Osteocyte (in vitro differentiated cells): ENCODE measurements around the gene KAT7. TPM values are rescaled to one million over a fixed set of nuclear protein-coding genes. Genes with fewer than 3 reads are reported as not detected.
"Not testable (repeated sequence)": the region's sequence is repeated elsewhere in the genome, so short reads cannot be mapped to it uniquely, and the experiment has no call there.

Experiments used
- DNase-seq: peaks from one replicate; pipeline ENCODE4 v3.0.0; 2021; ENCODE audit warnings: mixed read lengths; ENCODE audit not compliant: unreplicated experiment; ENCODE audit errors: extremely low spot score
- H3K27ac Mint-ChIP-seq: one replicate; pipeline ENCODE4 v1.8.0; 2021; ENCODE audit warnings: mild to moderate bottlenecking, mixed read lengths; ENCODE audit not compliant: unreplicated experiment
- H3K27me3 Mint-ChIP-seq: one replicate; pipeline ENCODE4 v1.8.0; 2021; ENCODE audit warnings: mixed read lengths; ENCODE audit not compliant: unreplicated experiment
- H3K36me3 Mint-ChIP-seq: one replicate; pipeline ENCODE4 v1.8.0; 2021; ENCODE audit warnings: mixed read lengths; ENCODE audit not compliant: unreplicated experiment
- H3K4me1 Mint-ChIP-seq: one replicate; pipeline ENCODE4 v1.8.0; 2021; ENCODE audit warnings: mixed read lengths; ENCODE audit not compliant: unreplicated experiment
- H3K4me3 Mint-ChIP-seq: one replicate; pipeline ENCODE4 v1.8.0; 2021; ENCODE audit warnings: mild to moderate bottlenecking, moderate library complexity, mixed read lengths; ENCODE audit not compliant: unreplicated experiment
- H3K9me3 Mint-ChIP-seq: one replicate; pipeline ENCODE4 v1.8.0; 2021; ENCODE audit warnings: mixed read lengths; ENCODE audit not compliant: unreplicated experiment
- total RNA-seq: library from RNA; stranded (reverse); gene quantifications from 2 replicates; pipeline ENCODE4 v1.2.1, GENCODE V29; 2021
- TF ChIP-seq, protein P1 (sequence below): fragments of 200-600 bp; sonication (generic); IDR thresholded peaks from 2 replicates; pipeline ENCODE4 v1.5.0; 2021; ENCODE audit warnings: antibody characterized with exemption, mild to moderate bottlenecking, moderate library complexity

KAT7 gene
- total RNA-seq, 1 donor from 2014 or later, result 50.5 TPM

DNA sequence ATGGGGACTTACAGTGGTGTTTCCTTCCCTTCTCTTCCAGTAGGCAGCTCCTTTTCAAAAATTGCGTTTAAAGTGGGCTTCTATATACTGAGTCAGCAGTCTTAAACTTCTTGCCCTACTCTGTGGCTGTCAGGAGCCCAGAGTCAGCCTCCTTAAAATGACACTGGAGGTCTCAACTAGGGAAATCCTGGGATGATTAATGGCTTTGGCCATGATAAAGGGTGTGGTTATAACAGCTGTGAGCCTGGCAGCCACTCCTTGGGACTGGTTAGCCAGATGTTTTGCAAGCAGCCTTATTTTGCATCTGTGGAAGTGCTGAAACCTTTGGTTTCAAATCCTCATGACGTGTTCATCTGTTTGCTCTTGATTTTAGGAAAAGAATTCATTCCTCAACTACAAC is 34.3 kb downstream of the KAT7 start:
- TF ChIP-seq, protein P1, sequence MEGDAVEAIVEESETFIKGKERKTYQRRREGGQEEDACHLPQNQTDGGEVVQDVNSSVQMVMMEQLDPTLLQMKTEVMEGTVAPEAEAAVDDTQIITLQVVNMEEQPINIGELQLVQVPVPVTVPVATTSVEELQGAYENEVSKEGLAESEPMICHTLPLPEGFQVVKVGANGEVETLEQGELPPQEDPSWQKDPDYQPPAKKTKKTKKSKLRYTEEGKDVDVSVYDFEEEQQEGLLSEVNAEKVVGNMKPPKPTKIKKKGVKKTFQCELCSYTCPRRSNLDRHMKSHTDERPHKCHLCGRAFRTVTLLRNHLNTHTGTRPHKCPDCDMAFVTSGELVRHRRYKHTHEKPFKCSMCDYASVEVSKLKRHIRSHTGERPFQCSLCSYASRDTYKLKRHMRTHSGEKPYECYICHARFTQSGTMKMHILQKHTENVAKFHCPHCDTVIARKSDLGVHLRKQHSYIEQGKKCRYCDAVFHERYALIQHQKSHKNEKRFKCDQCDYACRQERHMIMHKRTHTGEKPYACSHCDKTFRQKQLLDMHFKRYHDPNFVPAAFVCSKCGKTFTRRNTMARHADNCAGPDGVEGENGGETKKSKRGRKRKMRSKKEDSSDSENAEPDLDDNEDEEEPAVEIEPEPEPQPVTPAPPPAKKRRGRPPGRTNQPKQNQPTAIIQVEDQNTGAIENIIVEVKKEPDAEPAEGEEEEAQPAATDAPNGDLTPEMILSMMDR, result no peak

DNA sequence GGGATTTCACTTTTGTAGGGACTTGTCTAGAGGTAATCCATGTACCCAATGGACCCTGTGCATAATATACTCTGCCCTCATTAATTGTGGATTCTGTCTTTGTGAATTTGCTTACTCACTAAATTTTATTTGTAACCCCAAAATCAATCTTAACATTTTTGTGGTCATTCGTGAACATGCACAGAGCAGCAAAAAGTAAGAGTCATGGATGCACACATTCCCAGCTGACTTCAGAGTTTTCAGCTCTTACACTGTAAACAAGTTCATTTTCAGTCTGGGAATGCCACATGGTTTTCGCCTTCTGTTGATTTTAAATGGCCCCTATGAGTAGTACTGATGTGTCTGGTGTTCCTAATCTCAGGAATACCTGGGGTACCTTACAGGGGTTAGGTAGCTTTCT is 35.1 kb downstream of the KAT7 start:
- Mint-ChIP-seq H3K27ac (no peak overlapping the region), H3K9me3 (no peaks in the 10 kb centered on the region), H3K4me3 (no peak overlapping the region), H3K36me3 (peaks cover 67% of the 10 kb centered on the region), H3K27me3 (no peaks in the 10 kb centered on the region), H3K4me1 (peaks cover 7% of the 10 kb centered on the region)
- TF ChIP-seq, protein P1, result no peak
- DNase-seq, result no peak

More for the DNA sequence above, 34.3 kb downstream of the KAT7 start:
- Mint-ChIP-seq H3K27me3 (no peaks in the 10 kb centered on the region), H3K4me3 (no peak overlapping the region), H3K36me3 (peaks cover 63% of the 10 kb centered on the region), H3K9me3 (no peaks in the 10 kb centered on the region), H3K27ac (no peak overlapping the region), H3K4me1 (peaks cover 2% of the 10 kb centered on the region)
- DNase-seq, result no peak

DNA sequence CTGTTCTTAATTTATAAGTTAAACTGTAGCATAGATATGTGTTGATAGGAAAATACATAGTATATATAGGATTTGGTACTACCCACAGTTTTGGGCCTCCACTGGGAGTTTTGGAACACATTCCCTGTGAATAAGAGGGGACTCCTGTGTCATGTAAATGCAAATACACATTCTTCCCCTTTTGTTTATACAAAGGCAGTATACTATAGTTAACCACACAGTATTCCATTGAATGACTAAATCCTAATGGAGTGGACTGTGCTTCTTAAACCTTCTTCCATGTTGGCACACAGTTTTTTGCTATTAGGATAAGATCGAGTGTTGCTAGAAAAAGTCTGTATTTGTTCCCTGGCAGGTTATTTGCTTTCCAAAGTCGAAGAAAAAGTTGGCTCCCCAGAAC is 37.2 kb downstream of the KAT7 start:
- peaks cover 67% of the 10 kb centered on the region for H3K36me3 Mint-ChIP-seq
- H3K4me3 Mint-ChIP-seq, result no peak overlapping the region
- DNase-seq, result no peak
- no peaks in the 10 kb centered on the region for H3K9me3 Mint-ChIP-seq
- TF ChIP-seq, protein P1, result no peak
- H3K4me1 Mint-ChIP-seq, result peaks cover 16% of the 10 kb centered on the region
- no peak overlapping the region for H3K27ac Mint-ChIP-seq
- H3K27me3 Mint-ChIP-seq, result no peaks in the 10 kb centered on the region

DNA sequence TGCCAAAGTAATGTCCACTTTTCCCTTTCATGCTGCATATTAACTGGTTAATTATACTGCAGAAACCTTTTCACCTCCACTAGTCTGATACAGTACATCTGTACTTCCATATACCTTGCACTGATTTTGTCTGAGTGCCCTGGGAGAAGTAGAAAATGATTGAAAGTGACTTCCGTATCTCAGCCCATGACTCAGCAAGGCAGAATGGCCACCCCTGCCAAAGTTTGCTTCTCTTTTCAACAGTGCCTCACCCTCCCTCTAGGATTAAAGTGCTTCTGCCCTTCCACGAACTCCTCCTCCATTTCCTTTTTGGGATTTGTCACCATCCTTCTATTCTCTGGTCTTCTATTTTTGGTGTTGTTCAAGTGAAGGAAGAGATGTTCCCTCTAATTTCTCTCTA is 39.8 kb downstream of the KAT7 start:
- Mint-ChIP-seq H3K4me1 (peaks cover 23% of the 10 kb centered on the region), H3K27ac (peak overlapping the region; percentile 63), H3K36me3 (peaks cover 59% of the 10 kb centered on the region)
- not testable (repeated sequence) for DNase-seq, H3K27me3 Mint-ChIP-seq, H3K4me3 Mint-ChIP-seq, H3K9me3 Mint-ChIP-seq

DNA sequence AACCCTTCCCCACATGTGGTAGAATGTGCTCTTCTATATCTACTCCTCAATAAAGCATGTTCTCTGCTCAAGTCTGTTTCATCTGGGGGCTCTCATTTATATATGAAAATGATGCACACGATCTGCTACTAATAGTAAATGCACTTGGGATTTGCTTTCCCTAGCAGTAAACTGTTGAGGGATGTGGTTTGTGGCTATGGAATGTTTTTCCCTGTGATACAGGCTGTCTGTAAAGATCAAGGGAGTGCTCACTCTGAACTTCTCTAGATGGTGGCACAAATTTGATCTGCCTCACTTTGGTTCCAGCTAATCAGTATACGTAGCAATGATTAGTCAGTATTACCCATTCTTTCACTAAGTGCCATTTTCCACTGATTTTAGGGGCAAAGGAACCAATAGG is 40.5 kb downstream of the KAT7 start:
- Mint-ChIP-seq H3K27ac (no peak overlapping the region), H3K36me3 (peaks cover 60% of the 10 kb centered on the region), H3K4me3 (no peak overlapping the region), H3K4me1 (peaks cover 23% of the 10 kb centered on the region), H3K27me3 (no peaks in the 10 kb centered on the region), H3K9me3 (no peaks in the 10 kb centered on the region)
- no peak for DNase-seq
- TF ChIP-seq, protein P1, result no peak

DNA sequence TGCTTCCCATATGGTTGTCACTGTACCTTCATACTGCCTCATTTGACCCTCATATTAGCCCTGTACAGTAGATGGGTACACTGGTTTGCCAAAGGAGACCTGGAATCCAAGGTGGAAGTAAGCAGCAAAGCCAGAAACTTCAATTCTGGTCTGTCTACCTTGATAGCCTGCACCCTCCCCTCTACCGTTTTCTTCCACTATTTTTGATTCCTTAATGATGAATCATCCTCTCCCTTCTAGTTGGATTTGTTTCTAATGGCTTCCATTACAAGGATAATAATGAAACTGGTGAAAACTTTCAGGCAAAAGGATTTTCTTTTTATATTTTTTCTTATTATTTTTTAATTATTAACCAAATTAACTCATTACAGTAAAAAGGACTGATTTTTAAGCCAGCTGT is 42.1 kb downstream of the KAT7 start:
- Mint-ChIP-seq H3K27ac (peak overlapping the region; percentile 52), H3K4me1 (peaks cover 28% of the 10 kb centered on the region), H3K9me3 (no peaks in the 10 kb centered on the region), H3K36me3 (peaks cover 53% of the 10 kb centered on the region), H3K27me3 (no peaks in the 10 kb centered on the region), H3K4me3 (no peak overlapping the region)
- TF ChIP-seq, protein P1, result no peak
- no peak for DNase-seq
